ENCODE measurements around the gene SLC8A1. TPM values are rescaled to one million over a fixed set of nuclear protein-coding genes. Genes with fewer than 3 reads are reported as not detected.

Gene SLC8A1
- total RNA-seq, 2 donors from 2014 or later, result 4.7 to 6.3 TPM

DNA sequence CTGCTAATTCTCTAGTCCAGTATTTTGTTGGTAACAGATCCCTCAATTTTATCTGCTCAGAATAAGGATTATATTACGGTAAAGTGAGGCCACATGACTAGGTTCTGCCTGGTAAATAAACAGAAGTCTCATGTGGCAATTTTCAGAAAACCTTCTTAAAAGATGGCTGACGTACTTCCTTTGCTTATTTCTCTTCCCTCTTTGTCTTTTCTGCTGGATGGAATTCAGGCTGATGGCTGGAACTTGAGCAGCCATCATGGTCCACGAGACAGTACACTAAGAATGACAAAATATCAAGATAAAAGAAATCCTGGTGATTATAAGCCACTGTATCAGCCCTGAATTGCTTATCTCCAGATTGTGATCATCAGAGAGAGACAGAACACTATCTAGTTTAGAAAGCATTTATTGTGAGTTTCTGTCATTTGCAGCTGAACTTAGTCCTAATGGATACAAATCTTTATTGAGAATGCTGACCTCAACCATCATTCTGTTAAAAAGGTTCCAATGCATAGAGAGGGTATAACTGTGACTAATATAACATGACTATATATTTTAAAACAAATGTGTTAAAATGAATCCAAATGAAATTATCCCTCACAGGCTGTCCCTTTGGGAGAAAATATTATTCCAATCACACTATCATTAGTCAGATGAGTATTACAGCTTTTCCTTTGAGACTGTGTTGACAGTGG lies 31.8 kb upstream of the SLC8A1 start:
- Mint-ChIP-seq H3K4me3 (no peak overlapping the region), H3K27ac (no peak overlapping the region), H3K9me3 (peaks cover 3% of the 10 kb centered on the region), H3K36me3 (ENCODE audit: low read depth) (no peaks in the 10 kb centered on the region), H3K27me3 (ENCODE audit: insufficient read depth) (no peaks in the 10 kb centered on the region), H3K4me1 (peaks cover 3% of the 10 kb centered on the region)
- no peak overlapping the region for H3K27ac ChIP-seq (ENCODE audit: low read depth, low read length)
- H3K36me3 ChIP-seq (ENCODE audit: control insufficient read depth, insufficient read depth, low read length), result no peaks in the 10 kb centered on the region
- no peaks in the 10 kb centered on the region for H3K27me3 ChIP-seq (ENCODE audit: control insufficient read depth, insufficient read depth, low read length, poor library complexity, severe bottlenecking)
- H3K9me3 ChIP-seq (ENCODE audit: control insufficient read depth, low read length), result no peaks in the 10 kb centered on the region
- H3K9ac ChIP-seq (ENCODE audit: extremely low read depth, low read length, poor library complexity, severe bottlenecking), result no peak overlapping the region
- no peaks in the 10 kb centered on the region for H3K4me1 ChIP-seq (ENCODE audit: control insufficient read depth, insufficient read depth, low read length)
- TF ChIP-seq, protein P1, sequence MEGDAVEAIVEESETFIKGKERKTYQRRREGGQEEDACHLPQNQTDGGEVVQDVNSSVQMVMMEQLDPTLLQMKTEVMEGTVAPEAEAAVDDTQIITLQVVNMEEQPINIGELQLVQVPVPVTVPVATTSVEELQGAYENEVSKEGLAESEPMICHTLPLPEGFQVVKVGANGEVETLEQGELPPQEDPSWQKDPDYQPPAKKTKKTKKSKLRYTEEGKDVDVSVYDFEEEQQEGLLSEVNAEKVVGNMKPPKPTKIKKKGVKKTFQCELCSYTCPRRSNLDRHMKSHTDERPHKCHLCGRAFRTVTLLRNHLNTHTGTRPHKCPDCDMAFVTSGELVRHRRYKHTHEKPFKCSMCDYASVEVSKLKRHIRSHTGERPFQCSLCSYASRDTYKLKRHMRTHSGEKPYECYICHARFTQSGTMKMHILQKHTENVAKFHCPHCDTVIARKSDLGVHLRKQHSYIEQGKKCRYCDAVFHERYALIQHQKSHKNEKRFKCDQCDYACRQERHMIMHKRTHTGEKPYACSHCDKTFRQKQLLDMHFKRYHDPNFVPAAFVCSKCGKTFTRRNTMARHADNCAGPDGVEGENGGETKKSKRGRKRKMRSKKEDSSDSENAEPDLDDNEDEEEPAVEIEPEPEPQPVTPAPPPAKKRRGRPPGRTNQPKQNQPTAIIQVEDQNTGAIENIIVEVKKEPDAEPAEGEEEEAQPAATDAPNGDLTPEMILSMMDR (conservative IDR thresholded peaks at IDR 0.05), result no peak
- WGBS, 2 experiments (ENCODE audit: insufficient coverage in 1 of 2, insufficient read length in 1 of 2), result 73 to 77% methylated on average over 3 of the region's 3 CpGs
- no peak overlapping the region for H3K4me3 ChIP-seq (ENCODE audit: low read length)
- DNase-seq, result no peak

DNA sequence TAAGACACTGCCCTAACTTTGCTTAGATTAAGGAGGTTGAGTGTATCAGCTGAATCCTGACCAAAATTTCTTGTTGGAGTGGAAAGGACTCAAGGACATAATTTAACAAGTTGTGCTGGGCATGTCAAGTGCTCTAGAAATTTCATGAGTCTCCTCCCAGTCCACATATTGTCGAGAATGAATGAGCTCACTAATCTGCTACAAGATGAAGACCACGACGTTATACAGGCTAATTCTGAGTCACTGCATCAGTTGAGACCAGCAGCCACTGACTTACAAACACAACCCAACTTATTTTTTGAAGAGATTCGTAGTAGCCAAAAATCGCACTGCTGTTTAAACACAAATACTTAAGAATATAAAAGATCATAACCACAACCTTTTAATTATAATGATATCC lies 28.7 kb upstream of the SLC8A1 start:
- 95% methylated on average over 3 to 5 of the region's 5 CpGs for WGBS, 2 experiments (ENCODE audit: insufficient coverage in 1 of 2, insufficient read length in 1 of 2)
- DNase-seq, result no peak
- H3K27me3 ChIP-seq (ENCODE audit: control insufficient read depth, insufficient read depth, low read length, poor library complexity, severe bottlenecking), result no peaks in the 10 kb centered on the region
- H3K4me1 Mint-ChIP-seq, result no peaks in the 10 kb centered on the region
- no peaks in the 10 kb centered on the region for H3K9me3 ChIP-seq (ENCODE audit: control insufficient read depth, low read length)
- H3K27ac Mint-ChIP-seq, result no peak overlapping the region
- no peak overlapping the region for H3K4me3 Mint-ChIP-seq
- no peaks in the 10 kb centered on the region for H3K36me3 Mint-ChIP-seq (ENCODE audit: low read depth)
- no peak overlapping the region for H3K4me3 ChIP-seq (ENCODE audit: low read length)
- TF ChIP-seq, protein P1 (conservative IDR thresholded peaks at IDR 0.05), result no peak
- H3K27me3 Mint-ChIP-seq (ENCODE audit: insufficient read depth), result no peaks in the 10 kb centered on the region
- no peaks in the 10 kb centered on the region for H3K4me1 ChIP-seq (ENCODE audit: control insufficient read depth, insufficient read depth, low read length)
- no peaks in the 10 kb centered on the region for H3K36me3 ChIP-seq (ENCODE audit: control insufficient read depth, insufficient read depth, low read length)
- no peak overlapping the region for H3K27ac ChIP-seq (ENCODE audit: low read depth, low read length)
- no peak overlapping the region for H3K9ac ChIP-seq (ENCODE audit: extremely low read depth, low read length, poor library complexity, severe bottlenecking)
- H3K9me3 Mint-ChIP-seq, result peaks cover 3% of the 10 kb centered on the region

- TF ChIP-seq, protein P1 (conservative IDR thresholded peaks at IDR 0.05), result no peak
- Histone ChIP-seq H3K4me3 (ENCODE audit: low read length) (no peak overlapping the region), H3K36me3 (ENCODE audit: control insufficient read depth, insufficient read depth, low read length) (no peaks in the 10 kb centered on the region), H3K27ac (ENCODE audit: low read depth, low read length) (no peak overlapping the region), H3K9ac (ENCODE audit: extremely low read depth, low read length, poor library complexity, severe bottlenecking) (no peak overlapping the region), H3K27me3 (ENCODE audit: control insufficient read depth, insufficient read depth, low read length, poor library complexity, severe bottlenecking) (no peaks in the 10 kb centered on the region), H3K9me3 (ENCODE audit: control insufficient read depth, low read length) (no peaks in the 10 kb centered on the region), H3K4me1 (ENCODE audit: control insufficient read depth, insufficient read depth, low read length) (no peaks in the 10 kb centered on the region)
- H3K4me3 Mint-ChIP-seq, result no peak overlapping the region
- DNase-seq, result no peak
- no peaks in the 10 kb centered on the region for H3K36me3 Mint-ChIP-seq (ENCODE audit: low read depth)
- H3K27me3 Mint-ChIP-seq (ENCODE audit: insufficient read depth), result no peaks in the 10 kb centered on the region
- H3K9me3 Mint-ChIP-seq, result peaks cover 3% of the 10 kb centered on the region
- no peak overlapping the region for H3K27ac Mint-ChIP-seq
- no peaks in the 10 kb centered on the region for H3K4me1 Mint-ChIP-seq
Measured at GRCh38 chr2:40480073-40480472, 28.2 kb upstream of the SLC8A1 start.
